ENCODE results near the gene MAPT.

The MAPT gene

GRCh38 chr17:45906237-45906636, 11.9 kb downstream of the MAPT start:
- no peak for DNase-seq (ENCODE audit: low read depth in 2 of 2)
- TF ChIP-seq CTCF (IDR thresholded peaks at IDR 0.05; ENCODE audit: low read depth, low read length), result no peak
- no peak overlapping the region for H3K4me3 ChIP-seq (replicated peaks in 1 of 2; ENCODE audit: low read depth in 2 of 2, low read length in 2 of 2)

- DNase-seq (ENCODE audit: low read depth in 2 of 2), result no peak
- no peak overlapping the region for H3K4me3 ChIP-seq (replicated peaks in 1 of 2; ENCODE audit: low read depth in 2 of 2, low read length in 2 of 2)
- TF ChIP-seq CTCF (IDR thresholded peaks at IDR 0.05; ENCODE audit: low read depth, low read length), result no peak
Measured at GRCh38 chr17:45906927-45907622, 12.7 kb downstream of the MAPT start.

- DNase-seq (ENCODE audit: low read depth in 2 of 2), result no peak
- H3K4me3 ChIP-seq (replicated peaks in 1 of 2; ENCODE audit: low read depth in 2 of 2, low read length in 2 of 2), result no peak overlapping the region
- TF ChIP-seq CTCF (IDR thresholded peaks at IDR 0.05; ENCODE audit: low read depth, low read length), result no peak
Measured at GRCh38 chr17:45907750-45908395, 13.5 kb downstream of the MAPT start.

GRCh38 chr17:45908460-45908859, 14.1 kb downstream of the MAPT start:
- H3K4me3 ChIP-seq (replicated peaks in 1 of 2; ENCODE audit: low read depth in 2 of 2, low read length in 2 of 2), result no peak overlapping the region
- no peak for TF ChIP-seq CTCF (IDR thresholded peaks at IDR 0.05; ENCODE audit: low read depth, low read length)
- DNase-seq (ENCODE audit: low read depth in 2 of 2), result no peak

- no peak for TF ChIP-seq CTCF (IDR thresholded peaks at IDR 0.05; ENCODE audit: low read depth, low read length)
- DNase-seq (ENCODE audit: low read depth in 2 of 2), result no peak
- no peak overlapping the region for H3K4me3 ChIP-seq (replicated peaks in 1 of 2; ENCODE audit: low read depth in 2 of 2, low read length in 2 of 2)
Measured at GRCh38 chr17:45908935-45909334, 14.6 kb downstream of the MAPT start.

GRCh38 chr17:45910667-45911066, 16.3 kb downstream of the MAPT start:
- H3K4me3 ChIP-seq (replicated peaks in 1 of 2; ENCODE audit: low read depth in 2 of 2, low read length in 2 of 2), result no peak overlapping the region
- no peak for DNase-seq (ENCODE audit: low read depth in 2 of 2)
- no peak for TF ChIP-seq CTCF (IDR thresholded peaks at IDR 0.05; ENCODE audit: low read depth, low read length)
